GM10266 (cell line): Measurements from ENCODE around the gene BAZ1B.

Experiments
- DNase-seq: peaks from one replicate; pipeline ENCODE4 v3.0.0; 2012; ENCODE audit errors: extremely low spot score
- CTCF ChIP-seq: IDR thresholded peaks from 2 replicates; pipeline ENCODE4 v1.5.1; 2012; ENCODE audit warnings: mild to moderate bottlenecking, low read depth; ENCODE audit not compliant: control insufficient read depth, insufficient read depth; ENCODE audit errors: missing control alignments

Gene BAZ1B

GRCh38 chr7:73519867-73520672, 2.0 kb downstream of the BAZ1B start:
- DNase-seq = no peak
- no peak for TF ChIP-seq CTCF

GRCh38 chr7:73518470-73518869, 3.6 kb downstream of the BAZ1B start:
- no peak for DNase-seq
- TF ChIP-seq CTCF = no peak

- DNase-seq = no peak
- TF ChIP-seq CTCF = no peak
Observed at GRCh38 chr7:73517241-73517995, 4.7 kb downstream of the BAZ1B start.

- no peak for DNase-seq
- no peak for TF ChIP-seq CTCF
Observed at GRCh38 chr7:73515178-73515577, 6.9 kb downstream of the BAZ1B start.

- DNase-seq = no peak
- TF ChIP-seq CTCF = no peak
Observed at GRCh38 chr7:73512018-73512780, 9.9 kb downstream of the BAZ1B start.

- TF ChIP-seq CTCF = no peak
- DNase-seq = no peak
Observed at GRCh38 chr7:73509463-73509862, 12.6 kb downstream of the BAZ1B start.
